Measurements from ENCODE around the gene RRP36. TPM values are rescaled to one million over a fixed set of nuclear protein-coding genes. Genes with fewer than 3 reads are reported as not detected.
A peak's percentile ranks its signal among the peaks of the same experiment; 100 is the strongest.

RRP36 gene
- total and polyA plus RNA-seq, 4 donors, result 30.5 to 49.9 (median 37.7) TPM

DNA sequence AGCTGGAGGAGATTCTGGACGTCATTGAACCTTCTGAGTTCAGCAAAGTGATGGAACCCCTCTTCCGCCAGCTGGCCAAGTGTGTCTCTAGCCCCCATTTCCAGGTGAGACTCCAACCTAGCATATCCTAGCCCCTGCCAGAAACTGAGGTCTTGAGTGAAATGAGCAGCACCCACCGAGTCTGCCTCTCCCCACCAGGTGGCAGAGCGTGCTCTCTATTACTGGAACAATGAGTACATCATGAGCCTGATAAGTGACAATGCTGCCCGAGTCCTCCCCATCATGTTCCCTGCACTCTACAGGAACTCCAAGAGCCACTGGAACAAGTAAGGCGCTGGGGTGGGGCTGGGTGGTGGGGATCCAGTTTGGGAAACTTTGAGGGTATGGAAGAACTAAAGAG is 12.3 kb upstream of the RRP36 start:
- Histone ChIP-seq H3K4me3 (no peak overlapping the region), H3K4me1 (ENCODE audit: control insufficient read depth in 5 of 5, insufficient read depth in 5 of 5, low read length in 5 of 5) (peaks cover 0 to 11% (median 8%) of the 10 kb centered on the region in 5 donors), H3K27me3 (ENCODE audit: control insufficient read depth in 3 of 3, insufficient read depth in 3 of 3, low read length in 2 of 3) (no peaks in the 10 kb centered on the region), H3K9me3 (ENCODE audit: control insufficient read depth in 4 of 4, insufficient read depth in 3 of 4, low read length in 3 of 4) (no peaks in the 10 kb centered on the region), H3K27ac (ENCODE audit: low read depth in 1 of 2, low read length in 1 of 2) (no peak overlapping the region), H3K36me3 (ENCODE audit: control insufficient read depth in 4 of 4, insufficient read depth in 4 of 4, low read length in 4 of 4) (peaks cover 10 to 33% (median 29%) of the 10 kb centered on the region in 4 donors), H3K9ac (ENCODE audit: insufficient read depth in 1 of 2, low read length in 2 of 2) (no peak overlapping the region)
- WGBS, 2 donors, result 68 to 81% methylated on average over 6 of the region's 6 CpGs
- TF ChIP-seq, protein P1, sequence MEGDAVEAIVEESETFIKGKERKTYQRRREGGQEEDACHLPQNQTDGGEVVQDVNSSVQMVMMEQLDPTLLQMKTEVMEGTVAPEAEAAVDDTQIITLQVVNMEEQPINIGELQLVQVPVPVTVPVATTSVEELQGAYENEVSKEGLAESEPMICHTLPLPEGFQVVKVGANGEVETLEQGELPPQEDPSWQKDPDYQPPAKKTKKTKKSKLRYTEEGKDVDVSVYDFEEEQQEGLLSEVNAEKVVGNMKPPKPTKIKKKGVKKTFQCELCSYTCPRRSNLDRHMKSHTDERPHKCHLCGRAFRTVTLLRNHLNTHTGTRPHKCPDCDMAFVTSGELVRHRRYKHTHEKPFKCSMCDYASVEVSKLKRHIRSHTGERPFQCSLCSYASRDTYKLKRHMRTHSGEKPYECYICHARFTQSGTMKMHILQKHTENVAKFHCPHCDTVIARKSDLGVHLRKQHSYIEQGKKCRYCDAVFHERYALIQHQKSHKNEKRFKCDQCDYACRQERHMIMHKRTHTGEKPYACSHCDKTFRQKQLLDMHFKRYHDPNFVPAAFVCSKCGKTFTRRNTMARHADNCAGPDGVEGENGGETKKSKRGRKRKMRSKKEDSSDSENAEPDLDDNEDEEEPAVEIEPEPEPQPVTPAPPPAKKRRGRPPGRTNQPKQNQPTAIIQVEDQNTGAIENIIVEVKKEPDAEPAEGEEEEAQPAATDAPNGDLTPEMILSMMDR (IDR thresholded peaks at IDR 0.05; ENCODE audit: control extremely low read depth, extremely low read depth), result no peak
- DNase-seq (peak; percentile 25 to 53 (median 47)), ATAC-seq (ENCODE audit: insufficient read depth, low FRiP score) (no peak)

DNA sequence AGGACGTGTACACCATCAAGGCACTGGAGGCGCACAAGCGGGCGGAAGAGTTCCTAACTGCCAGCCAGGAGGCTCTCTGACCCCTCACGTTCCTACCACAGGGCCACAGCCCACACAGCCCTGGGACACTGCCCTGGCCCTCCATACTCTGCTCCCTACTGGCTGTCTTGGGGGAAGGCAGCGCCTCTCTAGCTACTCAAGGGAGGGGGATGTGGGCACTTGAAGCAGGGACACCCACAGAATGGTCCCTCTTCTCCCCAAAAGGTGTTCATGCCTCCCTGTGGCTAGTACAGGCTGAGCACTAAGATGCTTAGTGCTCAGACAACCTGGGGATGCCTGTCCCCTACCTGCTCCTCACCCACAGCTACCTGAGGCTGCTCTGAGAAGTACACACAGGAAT is 10.2 kb upstream of the RRP36 start:
- WGBS, 2 donors, result 86 to 87% methylated on average over 6 of the region's 6 CpGs
- ATAC-seq (ENCODE audit: insufficient read depth, low FRiP score), result no peak
- H3K4me1 ChIP-seq (ENCODE audit: control insufficient read depth in 5 of 5, insufficient read depth in 5 of 5, low read length in 5 of 5), result peaks cover 7 to 25% (median 13%) of the 10 kb centered on the region in 5 donors

DNA sequence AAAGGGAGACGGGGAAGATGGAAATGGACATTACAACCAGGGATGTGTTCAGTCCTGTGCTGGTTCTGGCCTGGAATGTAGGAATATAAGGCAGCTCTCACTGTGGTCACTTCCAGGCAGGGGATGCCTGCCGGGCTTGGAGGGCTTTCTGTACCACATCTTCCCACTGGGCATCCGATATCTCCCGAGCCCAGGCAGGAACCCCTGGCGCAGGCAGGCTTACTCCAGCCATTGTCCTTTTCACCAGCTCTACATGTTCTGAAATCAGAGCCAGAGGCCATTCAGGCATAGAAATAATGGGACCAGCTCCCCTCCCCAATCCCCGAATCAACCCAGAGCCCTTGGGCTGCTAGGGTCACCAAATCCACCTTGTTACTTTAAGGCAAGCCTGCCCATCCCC is 9.1 kb upstream of the RRP36 start:
- no peaks in the 10 kb centered on the region for H3K27me3 ChIP-seq (ENCODE audit: control insufficient read depth in 3 of 3, insufficient read depth in 3 of 3, low read length in 2 of 3)
- H3K4me1 ChIP-seq (ENCODE audit: control insufficient read depth in 5 of 5, insufficient read depth in 5 of 5, low read length in 5 of 5), result peaks cover 7 to 30% (median 15%) of the 10 kb centered on the region in 5 donors
- DNase-seq (no peak), ATAC-seq (ENCODE audit: insufficient read depth, low FRiP score) (no peak)
- H3K9ac ChIP-seq (ENCODE audit: insufficient read depth in 1 of 2, low read length in 2 of 2), result no peak overlapping the region
- H3K9me3 ChIP-seq (ENCODE audit: control insufficient read depth in 4 of 4, insufficient read depth in 3 of 4, low read length in 3 of 4), result no peaks in the 10 kb centered on the region
- no peak overlapping the region for H3K27ac ChIP-seq (ENCODE audit: low read depth in 1 of 2, low read length in 1 of 2)
- WGBS, 2 donors, result 89% methylated on average over 6 of the region's 6 CpGs
- TF ChIP-seq, protein P1 (IDR thresholded peaks at IDR 0.05; ENCODE audit: control extremely low read depth, extremely low read depth), result no peak
- H3K4me3 ChIP-seq, result no peak overlapping the region
- H3K36me3 ChIP-seq (ENCODE audit: control insufficient read depth in 4 of 4, insufficient read depth in 4 of 4, low read length in 4 of 4), result peaks cover 10 to 30% (median 27%) of the 10 kb centered on the region in 4 donors

More for the DNA sequence above, 10.2 kb upstream of the RRP36 start:
- Histone ChIP-seq H3K27me3 (ENCODE audit: control insufficient read depth in 3 of 3, insufficient read depth in 3 of 3, low read length in 2 of 3) (no peaks in the 10 kb centered on the region), H3K9me3 (ENCODE audit: control insufficient read depth in 4 of 4, insufficient read depth in 3 of 4, low read length in 3 of 4) (no peaks in the 10 kb centered on the region), H3K9ac (ENCODE audit: insufficient read depth in 1 of 2, low read length in 2 of 2) (no peak overlapping the region), H3K36me3 (ENCODE audit: control insufficient read depth in 4 of 4, insufficient read depth in 4 of 4, low read length in 4 of 4) (peaks cover 10 to 32% (median 29%) of the 10 kb centered on the region in 4 donors), H3K4me3 (no peak overlapping the region), H3K27ac (ENCODE audit: low read depth in 1 of 2, low read length in 1 of 2) (no peak overlapping the region)
- no peak for DNase-seq
- TF ChIP-seq, protein P1 (IDR thresholded peaks at IDR 0.05; ENCODE audit: control extremely low read depth, extremely low read depth), result no peak
